CD4-positive, alpha-beta T cell treated with Interleukin-17A for 1 hour (primary cell): ENCODE results near the gene TAB3.

ENCODE experiments used
- DNase-seq: peaks from one replicate; pipeline ENCODE4 v3.0.0-alpha.2; 2020

TAB3 gene

GRCh38 chrX:30881797-30882196 lies 7.3 kb downstream of the TAB3 start:
- DNase-seq = no peak

GRCh38 chrX:30881390-30881789 lies 7.7 kb downstream of the TAB3 start:
- DNase-seq = no peak

GRCh38 chrX:30880058-30880457 lies 9.0 kb downstream of the TAB3 start:
- no peak for DNase-seq

DNA sequence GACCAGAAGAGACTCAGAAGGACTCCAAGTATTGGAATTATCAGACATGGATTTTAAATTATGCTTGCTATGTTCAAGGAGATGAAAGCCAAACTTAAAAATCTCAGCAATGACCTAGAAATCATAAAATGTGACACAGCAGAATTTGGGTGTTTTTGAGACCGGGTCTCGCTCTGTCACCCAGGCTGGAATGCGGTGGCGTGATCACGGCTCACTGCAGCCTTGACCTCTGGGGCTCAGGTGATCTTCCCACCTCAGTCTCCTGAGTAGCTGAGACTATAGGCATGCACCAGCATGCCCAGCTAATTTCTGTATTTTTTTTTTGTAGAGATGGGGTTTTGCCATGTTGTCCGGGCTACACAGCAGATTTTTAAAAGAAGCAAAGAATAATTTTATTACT lies 12.7 kb downstream of the TAB3 start:
- no peak for DNase-seq

DNA sequence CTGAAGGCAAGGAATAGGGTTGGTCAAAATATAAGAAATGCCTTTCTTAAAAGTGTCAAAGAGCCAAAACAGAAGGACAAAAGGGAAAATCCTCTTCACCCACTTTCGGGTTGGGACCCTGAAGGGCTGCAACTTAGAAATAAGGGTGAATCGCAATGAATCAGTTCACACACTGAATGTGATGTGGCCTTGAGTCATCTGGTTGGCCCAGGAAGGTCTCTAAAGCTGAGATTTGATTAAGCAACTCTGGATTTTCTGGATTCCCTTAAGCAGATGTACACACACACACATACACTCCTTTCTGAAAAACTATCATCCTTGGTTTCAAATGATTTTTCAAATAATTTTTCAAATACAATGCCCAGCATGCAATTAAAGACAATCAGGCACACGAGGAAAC lies 13.1 kb downstream of the TAB3 start:
- DNase-seq = no peak

GRCh38 chrX:30874851-30875250 lies 14.2 kb downstream of the TAB3 start:
- DNase-seq = no peak

DNA sequence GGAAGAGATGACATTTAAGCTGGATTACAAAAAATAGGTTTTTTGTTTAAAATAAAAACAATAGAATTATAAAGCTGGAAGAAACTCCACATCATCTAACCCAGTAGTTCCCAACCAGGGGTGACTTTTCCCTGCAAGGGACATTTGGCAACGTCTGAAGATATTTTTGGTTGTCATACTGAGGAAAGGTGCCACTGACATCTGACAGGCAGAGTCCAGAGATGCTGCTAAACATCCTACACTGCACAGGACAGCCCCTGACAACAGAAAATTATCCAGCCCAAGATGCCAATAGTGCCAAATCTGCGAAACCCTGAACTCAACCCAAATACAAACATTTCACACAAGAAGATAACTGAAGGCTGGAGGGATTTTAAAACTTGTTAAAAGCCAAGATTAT lies 18.5 kb downstream of the TAB3 start:
- no peak for DNase-seq

DNA sequence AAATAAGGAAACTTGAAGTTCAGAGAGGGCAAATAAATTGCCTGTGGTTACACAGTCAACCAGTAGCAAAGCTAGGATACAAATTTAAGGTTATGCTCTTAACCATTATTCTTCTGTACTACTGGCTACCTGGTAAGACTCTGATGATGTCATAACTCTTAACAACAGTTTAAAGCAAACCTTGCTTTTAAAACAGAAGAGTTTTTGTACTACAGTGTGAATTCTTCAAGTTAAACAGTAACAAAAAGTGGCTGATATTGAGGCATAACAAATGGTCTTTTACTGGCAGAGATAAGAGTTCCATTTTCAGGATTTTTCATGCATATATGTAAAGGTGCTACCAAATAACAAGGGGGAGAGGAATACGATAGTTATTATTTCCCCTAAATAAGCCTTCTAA lies 23.4 kb downstream of the TAB3 start:
- no peak for DNase-seq

- DNase-seq = no peak
Observed at GRCh38 chrX:30865015-30865414, 24.0 kb downstream of the TAB3 start.

DNA sequence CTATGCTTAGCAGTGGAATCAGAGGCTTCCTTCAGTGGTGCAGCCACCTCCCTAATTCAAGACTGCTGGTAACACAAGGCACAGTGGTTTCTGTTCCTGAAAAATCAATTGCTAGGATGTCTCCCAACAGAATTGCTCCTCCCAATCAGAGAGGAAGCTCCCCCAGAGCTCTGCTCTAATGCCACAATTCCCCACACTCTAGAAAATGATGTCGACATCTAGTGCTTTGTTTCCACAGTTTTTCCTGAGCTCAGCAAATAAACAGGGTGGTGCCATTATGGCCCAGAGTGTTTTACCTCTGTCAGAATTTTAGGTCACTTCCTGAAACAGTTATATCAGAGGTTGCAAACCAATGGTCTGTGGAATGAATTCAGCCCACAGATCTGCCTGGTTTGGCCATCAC lies 24.7 kb downstream of the TAB3 start:
- no peak for DNase-seq

DNA sequence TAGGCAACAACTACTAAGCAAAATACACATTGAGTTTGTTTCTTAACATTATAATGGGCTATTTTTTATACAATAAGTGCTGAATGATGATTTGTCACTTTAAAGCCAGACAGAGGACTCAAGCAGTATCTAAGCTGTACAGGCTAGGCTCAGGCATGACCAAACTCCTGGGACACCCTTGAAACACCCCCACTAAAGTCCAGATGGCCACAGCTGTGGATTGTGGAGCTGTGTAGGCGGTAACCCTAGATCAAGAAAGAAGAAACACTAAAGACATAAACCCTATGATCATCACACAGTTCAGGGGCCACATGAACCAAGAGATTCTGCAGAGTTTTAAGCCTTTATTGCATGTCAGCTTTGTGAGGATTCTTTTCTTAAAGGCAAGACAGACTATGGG lies 25.1 kb downstream of the TAB3 start:
- DNase-seq = no peak

- DNase-seq = no peak
Observed at GRCh38 chrX:30858098-30858497, 31.0 kb downstream of the TAB3 start.

GRCh38 chrX:30851449-30851848 lies 37.6 kb downstream of the TAB3 start:
- no peak for DNase-seq

DNA sequence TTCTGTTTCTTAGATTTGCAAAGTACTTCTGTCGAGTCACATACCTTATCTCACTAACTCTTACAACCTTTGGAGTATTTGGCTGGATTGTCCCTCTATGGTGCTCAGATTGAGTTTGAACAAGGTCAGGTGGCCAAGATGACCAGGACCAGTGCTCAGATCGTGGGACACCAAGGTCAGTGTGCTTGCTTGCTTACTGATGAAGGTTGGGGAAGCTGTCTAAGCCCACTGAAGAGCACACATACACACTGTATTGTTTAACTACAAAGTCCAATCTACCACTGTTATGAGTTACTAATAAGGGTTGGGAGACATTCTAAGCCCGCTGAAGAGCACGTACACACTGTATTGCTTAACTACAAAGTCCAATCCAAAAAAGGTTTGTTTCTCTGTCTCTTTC lies 53.7 kb downstream of the TAB3 start:
- DNase-seq = no peak

GRCh38 chrX:30833896-30834295 lies 55.2 kb downstream of the TAB3 start:
- no peak for DNase-seq

DNA sequence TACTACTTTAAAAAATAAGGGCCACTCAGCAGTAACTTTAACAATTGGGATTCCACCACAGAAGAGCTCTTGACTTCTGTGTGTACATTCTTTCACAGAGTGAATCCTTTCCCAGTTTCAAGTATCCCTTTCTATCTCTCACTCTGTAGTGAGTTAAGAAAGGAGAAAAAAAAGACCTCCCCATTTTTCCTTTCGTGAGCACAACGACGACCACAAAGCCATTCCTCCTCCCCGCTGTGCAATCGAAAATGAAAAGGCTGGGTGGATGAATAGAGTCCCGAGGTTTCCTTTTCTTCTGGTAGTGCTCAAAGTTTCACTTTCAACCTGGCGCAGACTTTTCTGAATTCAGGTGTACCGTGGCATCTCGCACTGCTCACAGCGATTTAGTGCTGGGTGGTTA lies 58.0 kb downstream of the TAB3 start:
- peak; percentile 16 for DNase-seq

GRCh38 chrX:30830326-30830943 lies 58.6 kb downstream of the TAB3 start:
- no peak for DNase-seq

GRCh38 chrX:30824275-30824674 lies 64.8 kb downstream of the TAB3 start:
- DNase-seq = no peak

GRCh38 chrX:30822764-30823163 lies 66.3 kb downstream of the TAB3 start:
- DNase-seq = no peak

DNA sequence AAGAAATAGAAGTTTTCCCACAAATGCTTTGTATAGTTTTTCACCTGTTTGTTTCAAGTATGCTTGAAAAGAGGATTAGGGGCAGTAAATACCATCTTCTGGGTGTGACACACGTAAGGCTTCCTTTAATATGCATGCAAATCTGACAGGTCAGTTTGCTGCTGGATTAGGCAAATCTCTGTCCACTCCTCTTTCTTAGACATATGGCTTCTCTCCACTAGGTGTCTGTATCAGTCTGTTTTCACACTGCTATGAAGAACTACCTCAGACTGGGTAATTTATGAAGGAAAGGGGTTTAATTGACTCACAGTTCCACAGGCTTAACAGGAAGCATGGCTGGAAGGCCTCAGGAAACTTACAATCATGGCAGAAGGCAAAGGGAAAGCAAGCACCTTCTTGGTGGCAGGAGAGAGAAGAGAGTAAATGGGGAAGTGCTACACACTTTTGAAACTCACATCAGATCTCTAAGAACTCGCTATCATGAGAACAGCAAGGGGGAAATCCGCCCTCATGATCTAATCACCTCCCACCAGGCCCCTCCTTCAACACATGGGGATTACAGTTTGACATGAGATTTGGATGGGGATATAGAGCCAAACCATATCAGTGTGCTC lies 66.9 kb downstream of the TAB3 start:
- no peak for DNase-seq

DNA sequence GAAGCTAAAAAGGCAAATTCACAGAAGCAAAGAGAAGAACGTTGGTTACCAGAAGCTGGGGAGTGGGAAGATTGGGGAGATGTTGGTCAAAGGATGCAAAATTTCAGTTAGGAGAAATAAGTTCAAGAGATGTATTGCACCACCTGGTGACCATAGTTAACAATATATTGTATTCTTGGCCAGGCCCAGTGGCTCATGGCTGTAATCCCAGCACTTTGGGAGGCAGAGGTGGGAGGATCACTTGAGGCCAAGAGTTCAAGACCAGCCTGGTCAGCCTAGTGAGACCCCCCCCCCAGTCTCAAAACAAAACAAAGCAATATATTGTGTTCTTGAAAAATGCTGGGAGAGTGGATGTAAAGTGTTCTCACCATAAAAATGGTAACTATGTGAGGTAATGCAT lies 67.9 kb downstream of the TAB3 start:
- no peak for DNase-seq

- DNase-seq = no peak
Observed at GRCh38 chrX:30819080-30819479, 70.0 kb downstream of the TAB3 start.

DNA sequence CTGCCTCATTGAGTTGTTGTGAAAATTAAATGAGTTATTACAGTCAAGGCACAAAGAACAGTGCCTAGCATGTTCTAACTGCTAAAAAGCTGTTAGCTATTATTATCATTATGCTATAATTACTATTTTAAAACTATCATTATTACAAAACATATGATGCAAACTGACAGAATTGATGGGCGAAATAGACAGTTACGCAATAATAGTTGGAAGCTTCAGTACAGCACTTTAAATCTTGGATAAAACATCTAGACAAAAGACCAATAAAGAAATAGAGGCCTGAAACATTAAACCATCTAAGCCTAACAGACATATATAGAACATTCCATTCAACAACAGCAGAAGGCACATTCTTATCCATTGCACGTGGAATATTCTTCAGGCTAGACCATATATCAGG lies 73.0 kb downstream of the TAB3 start:
- DNase-seq = no peak

DNA sequence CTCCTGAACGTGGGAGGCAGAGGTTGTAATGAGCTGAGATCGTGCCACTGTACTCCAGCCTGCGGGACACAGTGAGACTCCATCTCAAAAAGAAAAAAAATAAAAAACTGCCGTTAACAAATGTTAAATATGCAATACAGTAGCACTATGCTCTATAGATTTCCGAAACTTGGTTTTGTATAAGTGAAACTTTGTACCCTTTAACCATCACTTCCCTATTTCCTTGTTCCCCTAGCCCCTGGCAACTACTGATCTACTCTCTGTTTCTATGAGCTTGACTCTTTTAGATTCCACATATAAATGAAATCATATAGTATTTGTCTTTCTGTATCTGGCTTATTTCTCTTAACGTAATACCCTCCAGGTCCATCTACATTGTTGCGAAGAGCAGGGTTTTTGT lies 74.1 kb downstream of the TAB3 start:
- DNase-seq = no peak

- no peak for DNase-seq
Observed at GRCh38 chrX:30812326-30812725, 76.7 kb downstream of the TAB3 start.
